ENCODE measurements around the gene DDC.
A peak's percentile ranks its signal among the peaks of the same experiment; 100 is the strongest.

DDC gene, protein sequence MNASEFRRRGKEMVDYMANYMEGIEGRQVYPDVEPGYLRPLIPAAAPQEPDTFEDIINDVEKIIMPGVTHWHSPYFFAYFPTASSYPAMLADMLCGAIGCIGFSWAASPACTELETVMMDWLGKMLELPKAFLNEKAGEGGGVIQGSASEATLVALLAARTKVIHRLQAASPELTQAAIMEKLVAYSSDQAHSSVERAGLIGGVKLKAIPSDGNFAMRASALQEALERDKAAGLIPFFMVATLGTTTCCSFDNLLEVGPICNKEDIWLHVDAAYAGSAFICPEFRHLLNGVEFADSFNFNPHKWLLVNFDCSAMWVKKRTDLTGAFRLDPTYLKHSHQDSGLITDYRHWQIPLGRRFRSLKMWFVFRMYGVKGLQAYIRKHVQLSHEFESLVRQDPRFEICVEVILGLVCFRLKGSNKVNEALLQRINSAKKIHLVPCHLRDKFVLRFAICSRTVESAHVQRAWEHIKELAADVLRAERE

DNA sequence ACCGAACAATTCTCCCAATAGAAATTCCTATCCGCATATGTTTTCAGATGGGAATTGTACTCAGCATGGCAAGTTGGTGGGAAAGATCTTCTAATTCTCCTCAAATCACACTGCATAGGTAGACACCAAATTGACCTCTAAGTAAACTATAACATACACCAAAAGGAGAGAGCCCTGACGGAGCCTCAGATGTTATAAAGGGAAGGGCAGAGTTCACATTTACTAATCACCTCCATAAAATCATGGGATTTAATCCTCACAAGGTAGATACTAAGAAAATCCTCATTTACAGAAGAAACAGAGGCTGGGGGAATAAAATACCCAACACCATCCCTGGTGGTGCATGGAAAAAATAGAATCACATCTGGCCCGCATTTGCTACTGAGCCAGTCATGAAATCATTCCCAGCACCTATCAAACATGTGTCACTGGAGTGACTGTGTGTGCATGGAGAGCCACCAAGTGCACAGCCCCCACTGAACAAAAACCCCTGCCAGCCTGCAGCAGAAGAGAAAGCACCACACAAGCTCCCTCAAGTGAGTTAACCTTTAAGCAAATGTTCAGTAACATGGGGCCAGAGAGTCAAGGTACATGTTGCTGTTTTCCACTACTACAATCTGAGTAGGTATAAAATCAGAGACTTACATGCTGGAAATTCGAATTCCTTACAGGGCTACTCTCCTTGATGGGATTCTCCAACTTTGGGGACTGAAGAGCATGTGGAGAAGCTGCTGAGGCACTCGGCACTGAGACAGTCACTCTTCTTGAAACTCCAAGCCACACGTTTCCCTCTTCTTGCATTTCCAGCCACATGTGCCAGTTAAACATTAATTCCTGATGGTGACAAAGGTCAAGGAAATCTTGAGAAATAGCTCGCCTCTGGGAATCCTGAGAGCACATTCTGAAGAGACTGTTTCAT lies at the start of gene DDC:
DDC (minus strand) TSS at position 766 of the 919 bp plus-strand sequence. CDS start 21,320 bp downstream, outside the sequence.
- no peak for DNase-seq

DNA sequence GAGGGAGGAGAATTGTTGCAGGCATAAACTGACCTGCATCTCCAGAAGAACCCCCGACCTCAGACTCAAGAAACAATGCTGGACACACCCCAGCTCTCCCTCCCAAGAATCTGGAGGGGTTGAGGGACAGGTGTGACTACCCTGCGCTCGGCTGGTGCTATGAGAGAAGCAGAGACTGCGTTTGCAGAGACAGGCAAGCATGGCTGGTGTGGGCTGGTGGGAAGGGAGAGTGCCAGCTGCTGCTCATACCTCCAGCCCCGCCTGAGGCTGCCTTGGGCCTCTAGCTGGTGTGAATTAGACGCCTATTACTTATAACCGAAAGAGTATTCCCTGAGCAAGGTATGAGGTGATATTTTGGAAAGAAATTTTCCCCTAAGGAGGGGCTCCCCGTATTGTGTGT lies 48.3 kb upstream of the DDC start:
- no peak for DNase-seq

DNA sequence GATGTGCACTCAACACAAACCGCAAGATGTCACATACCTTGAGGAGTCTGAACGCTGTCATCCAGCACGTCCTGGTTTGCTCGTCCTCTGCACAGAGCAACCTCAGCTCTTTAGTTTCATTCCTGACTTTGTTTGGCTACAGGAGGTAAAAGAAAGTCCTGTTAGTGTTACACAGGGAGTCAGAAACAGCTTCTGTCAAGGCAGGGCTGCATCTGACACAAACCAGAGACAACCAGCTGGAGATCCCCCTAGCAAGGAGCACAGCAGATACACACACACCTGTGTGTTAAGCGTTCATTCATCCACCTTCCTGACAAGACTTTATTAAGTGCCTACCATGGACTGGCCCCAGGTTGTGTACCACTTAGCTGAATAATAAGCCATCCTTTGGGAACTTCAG lies 47.5 kb upstream of the DDC start:
- no peak for DNase-seq

DNA sequence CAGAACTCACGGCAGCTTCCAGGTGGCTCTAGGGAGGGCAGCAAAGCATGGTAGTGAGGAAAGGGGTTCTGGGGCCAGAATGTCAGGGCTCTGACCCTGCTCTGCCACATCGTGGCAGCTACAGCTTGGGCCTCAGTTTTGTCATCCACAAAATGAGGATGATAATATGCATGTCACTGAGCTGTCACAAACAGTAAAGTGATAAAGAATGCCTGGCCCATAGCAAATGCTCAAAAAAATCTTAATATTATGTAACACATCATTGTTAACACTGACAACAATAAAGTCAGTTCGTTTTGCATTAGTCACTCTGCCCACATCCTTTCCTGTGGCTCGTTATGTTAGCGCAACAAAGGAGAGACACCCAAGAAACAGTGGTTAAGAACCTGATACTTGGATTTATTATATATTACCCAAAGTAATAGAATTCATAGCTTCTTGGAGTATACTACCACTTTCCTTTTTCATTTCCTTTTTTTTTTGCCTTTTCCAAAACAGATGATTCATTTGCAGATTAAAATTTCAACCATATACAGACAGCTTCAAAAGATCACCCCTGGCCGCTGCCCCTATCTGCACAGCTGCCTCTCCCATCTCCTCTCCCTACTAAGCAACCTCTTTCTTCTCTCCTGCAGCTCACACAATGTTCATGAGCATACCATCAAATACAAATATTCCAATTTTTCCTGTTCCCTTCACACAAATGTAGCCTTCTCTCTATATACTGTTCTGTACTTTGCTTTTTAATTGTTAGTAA lies 45.5 kb upstream of the DDC start:
- DNase-seq = peak; percentile 50

DNA sequence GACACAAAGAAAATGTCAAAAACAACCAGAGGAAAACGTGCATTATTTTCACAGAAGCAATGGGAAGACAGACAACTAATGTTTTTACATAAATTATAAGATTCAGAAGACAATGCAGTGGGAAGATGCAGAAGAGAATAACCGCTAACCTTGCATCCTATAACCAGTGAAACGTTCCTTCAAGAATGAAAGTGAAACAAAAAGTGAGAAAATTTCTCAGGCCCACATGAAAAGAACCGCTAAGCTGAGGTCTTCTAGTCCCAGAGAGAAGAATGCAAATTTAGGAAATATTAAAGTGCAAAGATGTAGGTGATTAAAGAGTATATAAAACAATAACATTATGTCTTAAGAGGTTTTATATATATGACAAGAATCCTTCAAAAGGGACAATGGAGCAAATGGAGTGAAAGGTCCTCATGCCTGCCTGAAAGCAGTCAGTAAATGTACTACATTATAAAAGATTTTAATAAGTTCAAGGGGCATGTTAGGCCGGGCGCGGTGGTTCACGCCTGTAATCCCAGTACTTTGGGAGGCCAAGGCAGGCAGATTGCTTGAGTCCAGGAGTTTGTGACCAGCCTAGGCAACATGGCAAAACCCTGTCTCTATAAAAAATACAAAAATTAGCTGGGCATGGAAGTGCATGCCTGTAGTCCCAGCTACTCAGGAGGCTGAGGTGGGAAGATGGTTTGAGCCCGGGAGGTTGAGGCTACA lies 43.1 kb upstream of the DDC start:
- no peak for DNase-seq

DNA sequence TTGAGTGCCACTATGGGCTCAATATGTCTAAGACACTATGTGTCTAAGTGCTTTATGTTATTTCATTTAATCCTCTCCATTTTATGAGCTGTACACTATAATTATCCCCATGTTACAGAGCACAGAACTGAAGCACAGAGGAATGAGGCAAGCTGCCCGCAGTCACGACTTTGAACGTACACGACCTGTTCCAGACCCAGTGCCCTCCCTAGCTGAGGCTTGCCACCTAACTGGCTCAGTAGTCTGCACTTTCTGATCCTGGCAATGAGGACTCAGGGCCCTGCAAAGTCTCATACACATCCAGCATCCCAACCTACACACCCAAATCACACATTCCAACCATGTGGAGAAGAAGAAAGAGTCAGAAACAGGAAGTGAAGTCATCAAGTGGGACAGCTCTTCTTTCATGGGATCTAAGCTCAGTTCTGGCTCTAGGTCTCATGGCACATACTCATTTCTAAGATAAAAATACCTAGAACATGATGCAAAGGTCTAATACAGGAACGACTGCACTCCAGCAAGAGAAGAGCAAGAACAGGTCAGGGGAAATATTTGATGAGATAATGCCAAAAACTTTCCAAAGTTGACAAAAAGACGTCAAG lies 42.4 kb upstream of the DDC start:
- no peak for DNase-seq

DNA sequence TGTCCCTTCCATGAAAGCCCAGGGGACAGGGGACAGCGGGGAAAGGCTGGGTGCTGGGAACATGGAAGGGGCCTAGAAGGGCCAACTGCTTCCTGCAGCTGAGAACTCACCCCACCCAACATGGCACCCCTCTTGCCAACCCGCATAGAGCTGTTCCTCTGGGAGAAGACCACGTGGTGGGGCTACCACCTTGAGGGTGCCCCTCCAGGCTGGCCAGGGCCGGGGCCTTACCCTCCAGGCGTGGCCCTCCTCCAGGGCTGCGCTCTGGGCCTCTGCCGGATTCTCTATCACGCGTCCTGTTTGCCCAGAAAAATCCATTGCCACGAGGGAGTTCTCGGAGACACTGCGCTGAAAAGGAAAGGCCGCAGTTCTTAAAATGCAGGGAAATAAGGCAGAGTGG lies 39.9 kb upstream of the DDC start:
- no peak for DNase-seq

DNA sequence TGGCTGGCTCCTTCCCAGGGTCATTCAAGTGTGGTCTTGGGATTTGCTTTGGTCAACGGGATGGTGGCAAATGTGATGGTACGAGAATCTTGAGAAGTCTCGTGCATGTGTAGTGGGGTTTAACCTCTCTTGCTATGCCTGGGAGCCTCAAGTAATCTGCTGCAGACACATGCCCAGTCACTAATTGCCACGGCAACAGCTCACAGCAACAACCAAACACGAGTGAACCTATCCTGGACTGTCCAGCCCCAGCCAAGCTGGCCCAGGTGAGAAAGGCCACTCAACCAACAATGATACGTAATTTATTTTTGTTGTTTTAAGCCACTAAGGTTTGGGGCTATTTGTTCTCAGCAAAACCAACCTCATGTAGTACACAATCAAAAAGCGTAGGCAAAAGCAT lies 38.1 kb upstream of the DDC start:
- no peak for DNase-seq

DNA sequence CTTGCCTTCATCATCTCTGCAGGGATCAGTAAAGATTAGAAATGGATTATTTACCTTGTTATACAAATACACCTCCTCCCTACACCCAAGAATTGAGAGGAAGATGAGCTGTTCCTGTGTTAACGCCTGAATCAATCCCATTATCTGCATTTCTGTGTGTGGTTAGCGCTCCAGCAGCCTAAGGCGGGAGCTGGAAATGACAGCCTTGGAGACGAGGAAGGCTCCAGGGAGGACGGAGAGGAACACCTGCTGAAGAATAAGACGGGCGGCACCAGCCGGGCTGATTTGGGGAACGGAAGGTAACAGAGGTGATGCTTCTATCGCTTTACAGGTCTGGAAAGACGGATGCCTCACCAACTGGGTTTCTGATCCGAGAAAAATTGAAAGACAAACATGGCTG lies 34.2 kb upstream of the DDC start:
- no peak for DNase-seq

DNA sequence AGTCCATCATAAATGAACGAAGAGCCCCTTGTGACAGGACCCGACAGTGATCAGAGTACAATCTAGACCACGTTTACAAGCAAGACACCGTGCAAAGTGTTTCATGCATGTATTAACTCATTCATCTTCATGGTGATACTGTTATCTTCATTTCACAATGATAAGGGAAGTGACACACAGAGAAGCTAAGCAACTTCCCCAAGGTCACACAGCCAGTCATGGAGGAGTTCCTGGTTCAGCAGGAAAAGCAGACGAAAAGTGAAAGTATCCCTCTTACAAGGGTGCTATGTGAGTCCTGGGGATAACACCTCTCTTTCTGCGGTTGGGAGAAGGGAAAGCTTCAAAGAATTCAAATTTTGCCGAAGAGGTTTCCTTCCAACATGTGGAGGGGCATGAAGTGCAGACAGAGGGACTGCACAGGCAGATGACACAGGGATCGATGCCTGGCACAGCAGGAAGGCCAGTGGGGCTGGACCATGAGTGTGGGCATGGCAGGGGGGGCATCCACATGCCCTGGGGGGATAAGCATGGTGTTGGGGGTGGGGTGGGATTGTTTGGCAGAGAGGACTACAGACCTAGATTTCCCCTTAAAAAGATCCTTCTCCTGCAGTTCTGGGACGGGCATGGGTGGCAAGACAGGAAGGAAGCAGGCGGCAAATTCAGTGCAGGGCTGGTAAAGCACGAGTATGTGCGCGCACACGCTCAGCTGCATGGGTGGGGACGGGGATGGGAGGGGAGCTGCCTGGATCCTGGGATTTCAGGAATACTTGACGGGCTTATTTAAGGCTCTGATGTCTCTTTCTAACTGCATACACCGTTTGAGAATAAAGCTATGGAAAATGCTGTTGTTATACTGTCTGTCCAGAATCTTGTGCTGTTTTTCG lies 33.5 kb upstream of the DDC start:
- no peak for DNase-seq

DNA sequence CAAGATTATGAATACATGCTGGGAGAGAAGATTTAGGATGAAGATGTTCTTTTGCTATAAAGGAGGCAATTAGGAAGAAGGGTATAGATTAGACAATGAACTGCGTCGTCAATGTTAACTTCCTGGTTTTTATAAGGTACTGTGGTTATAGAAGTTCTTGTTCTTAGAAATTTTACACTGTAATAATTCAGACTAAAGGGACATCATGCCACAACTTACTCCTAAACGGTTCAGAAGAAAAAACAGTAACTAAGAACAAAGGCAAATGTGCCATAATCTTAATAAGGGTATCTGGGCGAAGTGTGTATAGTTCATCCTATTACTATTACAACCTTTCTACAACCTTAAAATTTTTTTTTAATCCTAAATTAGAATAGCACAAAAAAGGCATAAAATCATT lies 31.3 kb upstream of the DDC start:
- DNase-seq = no peak

DNA sequence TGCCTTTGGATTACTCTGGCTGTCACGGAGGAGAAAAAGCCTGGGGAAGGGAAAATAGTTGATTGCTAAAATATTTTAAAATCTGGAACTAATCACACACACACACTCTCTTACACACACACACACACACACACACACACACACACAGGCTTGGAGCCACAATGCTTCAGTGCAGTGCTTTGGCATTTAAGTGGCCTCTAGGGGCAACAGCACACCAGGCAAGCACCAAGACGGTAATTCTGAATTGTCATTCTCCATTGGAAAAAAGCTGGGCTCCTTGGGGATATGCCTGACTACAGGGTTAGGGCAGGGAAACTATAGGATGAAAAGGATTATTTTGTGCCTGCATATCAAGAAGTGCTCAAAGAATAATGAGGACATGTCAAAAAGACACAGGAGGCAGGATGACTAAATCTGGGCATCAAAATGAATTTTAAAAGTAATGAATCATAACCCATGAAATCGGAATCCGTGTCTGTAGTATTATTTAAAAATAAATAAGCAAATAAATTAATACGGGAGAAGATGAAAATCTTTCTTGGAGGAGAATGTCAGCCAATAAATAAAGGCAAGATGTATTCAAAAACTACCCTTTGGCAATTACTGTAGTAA lies 30.4 kb upstream of the DDC start:
- DNase-seq = no peak

DNA sequence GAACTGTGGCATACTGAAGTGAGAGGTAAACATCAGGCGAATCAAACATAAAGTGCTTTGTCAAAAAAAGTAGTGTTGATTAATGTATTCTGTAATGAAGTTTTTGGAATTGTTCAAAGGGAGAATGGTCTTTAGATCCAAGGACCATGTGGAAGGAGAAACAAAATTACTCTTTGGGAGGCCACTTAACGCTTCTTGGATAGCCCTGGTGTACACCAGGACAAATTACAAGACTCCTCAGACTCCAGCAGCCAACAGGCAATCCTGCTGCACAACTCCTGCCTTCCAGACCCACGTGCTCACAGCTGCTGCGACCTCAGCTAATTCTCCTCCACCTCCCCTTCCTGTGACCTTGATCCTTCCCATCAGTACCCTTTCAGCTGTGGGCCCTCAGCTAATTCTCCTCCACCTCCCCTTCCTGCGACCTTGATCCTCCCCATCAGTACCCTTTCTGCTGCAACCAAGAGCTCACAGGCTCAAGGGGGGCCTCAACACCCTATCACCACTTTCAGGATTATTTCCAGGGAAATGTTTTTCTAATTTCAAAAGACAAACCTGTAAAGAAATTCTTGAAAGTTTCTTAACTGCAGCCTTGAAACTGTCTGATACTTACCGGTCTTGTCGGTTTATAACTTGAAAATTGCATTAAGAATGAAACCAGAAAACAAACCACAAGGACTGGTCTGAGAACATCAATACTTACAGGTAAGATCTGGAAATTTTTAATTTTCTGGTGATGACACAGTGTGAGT lies 29.7 kb upstream of the DDC start:
- no peak for DNase-seq

DNA sequence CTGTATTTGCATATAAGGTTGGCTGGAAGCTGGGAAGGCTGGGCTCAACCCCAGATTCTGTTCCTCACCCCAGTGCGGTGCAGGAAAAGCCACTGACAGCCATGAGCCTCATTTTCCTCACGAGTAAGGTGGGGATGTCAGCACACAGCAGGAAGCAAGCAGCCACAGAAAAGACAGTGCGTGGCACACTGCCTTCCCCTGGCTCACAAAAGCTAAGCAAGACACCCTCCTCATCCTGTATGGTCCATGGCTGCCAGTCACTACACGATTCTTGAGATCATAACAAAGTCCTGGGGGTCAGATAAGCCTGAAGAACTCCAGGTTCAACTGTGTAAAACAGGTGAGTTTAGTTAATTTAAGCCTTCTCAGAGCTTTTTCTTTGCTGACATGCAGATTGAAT lies 28.9 kb upstream of the DDC start:
- no peak for DNase-seq

DNA sequence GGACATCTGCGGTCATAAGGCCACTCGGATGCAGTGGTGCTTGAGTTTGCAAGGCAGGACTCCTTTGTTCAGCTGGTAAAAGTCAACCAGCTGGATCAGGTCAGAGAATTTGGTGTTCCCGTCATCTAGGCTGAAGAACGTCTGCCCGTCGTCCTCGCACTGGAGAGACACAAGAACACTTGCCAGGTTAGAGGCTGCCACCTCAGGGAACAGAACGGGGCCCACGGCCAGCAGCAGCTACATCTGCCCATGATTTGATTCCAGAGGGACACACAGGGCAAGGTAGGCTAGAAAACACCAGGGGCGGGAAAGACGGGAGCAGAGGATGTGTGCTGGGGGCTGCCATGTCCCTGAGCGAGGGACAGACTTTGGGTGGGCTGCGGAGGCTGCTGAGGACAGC lies 27.7 kb upstream of the DDC start:
- DNase-seq = no peak

DNA sequence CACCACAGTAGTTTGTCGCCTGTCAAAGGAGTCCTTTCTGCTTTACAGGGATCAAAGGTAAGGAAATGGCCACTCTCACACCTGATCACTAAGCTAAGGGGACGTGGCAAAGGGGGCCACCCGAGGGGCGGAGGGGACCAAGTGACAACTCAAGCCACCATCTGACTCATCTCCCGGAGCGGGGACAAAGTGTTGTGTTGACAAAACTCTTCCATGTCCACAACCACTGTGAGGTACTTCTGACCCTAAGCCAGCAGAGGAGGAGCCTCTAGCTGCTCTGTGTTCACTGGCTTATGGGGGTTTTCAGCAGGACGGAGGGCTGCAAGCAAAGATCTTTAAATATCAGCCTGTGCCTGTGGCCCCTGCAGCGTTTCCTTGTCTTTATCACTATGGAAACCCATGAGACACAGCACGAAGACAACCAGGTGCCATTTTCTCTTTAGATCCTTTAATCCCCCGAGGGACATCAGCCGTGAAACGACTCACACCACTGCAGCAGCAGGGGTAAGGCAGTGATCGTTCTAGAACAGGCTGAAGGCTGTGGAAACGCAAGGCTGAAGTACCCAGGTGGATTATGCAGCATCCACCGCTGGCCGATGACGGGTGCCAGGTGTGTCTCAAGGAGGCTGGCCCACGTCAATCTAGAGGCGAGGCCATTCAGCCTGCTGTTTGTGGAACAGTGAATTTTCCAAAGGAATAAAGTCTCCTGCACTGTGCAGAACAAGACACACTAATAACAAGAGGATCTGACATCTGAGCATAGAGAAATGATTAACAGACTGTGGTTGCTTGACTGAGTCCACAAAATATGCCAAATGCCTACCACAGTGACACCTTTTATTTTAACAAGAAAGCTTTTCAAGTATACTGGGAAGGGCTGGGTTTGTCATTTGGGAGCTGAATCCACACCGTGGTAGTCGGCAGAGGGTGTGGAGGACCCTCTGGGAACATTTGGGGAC lies 26.6 kb upstream of the DDC start:
- no peak for DNase-seq

DNA sequence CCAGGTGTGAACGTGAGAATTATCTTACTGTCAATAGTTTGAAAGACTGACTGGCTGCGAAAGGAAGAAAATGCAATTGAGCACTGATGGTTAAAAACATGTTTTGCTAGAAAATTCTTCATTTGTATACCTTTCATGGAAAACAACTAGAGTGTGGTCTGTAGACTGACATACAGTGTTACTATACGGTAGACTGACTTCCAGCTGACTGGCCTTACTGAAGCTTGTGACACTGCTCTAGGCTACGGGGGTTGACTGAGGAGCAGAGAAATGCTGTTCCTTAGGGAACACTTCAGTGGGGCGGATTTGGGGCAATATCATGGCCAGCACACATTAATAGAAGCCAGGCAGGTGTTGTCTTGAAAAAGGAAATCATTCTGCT lies 25.9 kb upstream of the DDC start:
- DNase-seq = no peak

DNA sequence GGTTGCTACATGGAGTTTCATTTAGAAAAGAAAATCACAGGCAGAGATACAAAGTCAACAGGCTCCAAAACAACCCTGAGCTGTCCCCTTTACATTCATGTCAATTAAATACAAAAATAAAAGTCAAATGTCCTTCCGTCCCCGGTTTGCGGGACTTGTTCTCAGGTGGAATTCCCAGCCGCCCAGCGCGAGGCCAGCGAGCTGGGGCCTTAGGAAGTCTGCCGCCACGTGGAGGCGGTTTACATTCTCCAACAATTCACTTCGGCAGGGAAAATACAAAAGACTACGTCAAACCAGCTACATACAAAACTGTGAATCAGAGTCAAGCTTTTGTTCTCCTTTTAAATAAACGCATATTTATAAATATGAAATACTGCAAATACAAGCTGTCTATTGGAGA lies 25.3 kb upstream of the DDC start:
- no peak for DNase-seq

DNA sequence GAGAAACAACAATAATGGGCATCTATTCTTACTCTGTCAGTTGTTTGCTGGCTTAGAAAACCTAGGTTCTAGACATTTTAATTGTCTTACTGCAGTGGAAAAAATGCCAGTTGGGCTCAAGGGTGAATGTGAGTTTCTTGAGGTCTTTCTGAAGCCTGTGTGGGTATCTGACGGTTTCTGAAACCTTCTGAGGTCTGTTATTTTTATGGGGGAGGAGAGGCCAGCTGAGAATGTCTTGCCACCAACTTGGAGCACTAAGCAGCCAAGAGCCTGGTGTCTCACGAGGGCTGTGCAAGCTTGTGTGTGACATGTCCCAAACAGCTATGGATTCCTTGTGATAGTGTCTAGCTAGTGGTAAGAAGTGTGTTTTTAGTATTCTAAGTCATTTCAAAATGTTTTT lies 24.2 kb upstream of the DDC start:
- DNase-seq = no peak
